HG03469 (cell line): ENCODE data around the gene TNFRSF6B.

Experiments
- ATAC-seq: cut with Tn5 transposase; IDR thresholded peaks from one replicate; pipeline ENCODE4 v1.9.1; 2021; ENCODE audit warnings: mild to moderate bottlenecking, moderate library complexity, moderate number of reproducible peaks; ENCODE audit not compliant: unreplicated experiment

TNFRSF6B gene

GRCh38 chr20:63734946-63735858 is 38.8 kb downstream of the TNFRSF6B start:
- no peak for ATAC-seq

GRCh38 chr20:63735859-63736718 is 39.6 kb downstream of the TNFRSF6B start, which contains the start of gene LIME1:
Gene LIME1 (plus strand): TSS chr20:63736664. CDS start chr20:63737550, 886 bp downstream.
- ATAC-seq: no peak

DNA sequence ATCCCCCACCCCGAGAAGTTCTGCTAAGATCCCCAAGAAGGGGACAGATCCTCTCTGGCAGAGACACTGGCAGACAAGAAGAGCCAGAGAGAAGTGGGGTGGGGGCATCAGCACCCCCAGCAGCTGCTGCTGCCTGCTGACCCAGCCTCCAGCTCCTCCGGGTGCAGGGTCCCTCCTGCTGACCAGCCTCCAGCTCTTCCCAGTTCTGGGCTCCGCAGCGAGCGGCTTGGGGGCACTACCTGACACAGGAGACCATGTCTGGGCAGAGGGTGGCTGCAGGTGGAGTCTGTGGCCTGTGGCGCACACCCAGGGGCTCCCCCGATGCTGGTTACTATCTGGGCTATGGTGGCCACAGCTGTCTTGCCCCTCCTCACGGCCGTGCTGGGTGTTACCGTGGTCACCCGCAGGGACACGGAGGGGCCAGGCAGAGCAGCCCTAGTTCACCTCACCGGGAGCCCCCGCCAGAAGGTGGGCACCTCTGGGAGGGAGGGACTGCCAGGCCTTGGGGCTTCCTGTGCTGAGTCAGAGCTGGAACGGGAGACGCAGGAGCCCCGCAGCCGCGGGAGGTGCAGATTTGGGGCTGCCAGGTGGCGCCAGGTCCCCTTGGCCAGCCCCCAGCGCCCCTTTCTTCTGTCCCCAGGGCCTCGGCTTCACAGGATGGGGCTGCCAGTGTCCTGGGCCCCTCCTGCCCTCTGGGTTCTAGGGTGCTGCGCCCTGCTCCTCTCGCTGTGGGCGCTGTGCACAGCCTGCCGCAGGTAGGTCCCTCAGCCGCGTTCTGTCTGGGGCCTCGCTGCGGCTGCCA is 40.6 kb downstream of the TNFRSF6B start:
- ATAC-seq: no peak

DNA sequence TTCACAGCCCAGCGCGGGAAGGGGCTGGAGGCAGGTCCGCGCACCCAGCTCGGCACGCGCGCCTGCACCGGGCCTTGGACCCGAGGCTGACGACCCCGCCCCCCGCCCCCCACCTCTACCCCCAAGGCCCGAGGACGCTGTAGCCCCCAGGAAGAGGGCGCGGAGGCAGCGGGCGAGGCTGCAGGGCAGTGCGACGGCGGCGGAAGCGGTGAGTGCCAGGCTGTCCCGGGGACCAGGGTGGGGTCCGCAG is 41.2 kb downstream of the TNFRSF6B start:
- ATAC-seq: no peak

GRCh38 chr20:63737945-63738686 is 41.7 kb downstream of the TNFRSF6B start:
- ATAC-seq: no peak

- no peak for ATAC-seq
Measured at GRCh38 chr20:63738687-63739129, 42.3 kb downstream of the TNFRSF6B start.

DNA sequence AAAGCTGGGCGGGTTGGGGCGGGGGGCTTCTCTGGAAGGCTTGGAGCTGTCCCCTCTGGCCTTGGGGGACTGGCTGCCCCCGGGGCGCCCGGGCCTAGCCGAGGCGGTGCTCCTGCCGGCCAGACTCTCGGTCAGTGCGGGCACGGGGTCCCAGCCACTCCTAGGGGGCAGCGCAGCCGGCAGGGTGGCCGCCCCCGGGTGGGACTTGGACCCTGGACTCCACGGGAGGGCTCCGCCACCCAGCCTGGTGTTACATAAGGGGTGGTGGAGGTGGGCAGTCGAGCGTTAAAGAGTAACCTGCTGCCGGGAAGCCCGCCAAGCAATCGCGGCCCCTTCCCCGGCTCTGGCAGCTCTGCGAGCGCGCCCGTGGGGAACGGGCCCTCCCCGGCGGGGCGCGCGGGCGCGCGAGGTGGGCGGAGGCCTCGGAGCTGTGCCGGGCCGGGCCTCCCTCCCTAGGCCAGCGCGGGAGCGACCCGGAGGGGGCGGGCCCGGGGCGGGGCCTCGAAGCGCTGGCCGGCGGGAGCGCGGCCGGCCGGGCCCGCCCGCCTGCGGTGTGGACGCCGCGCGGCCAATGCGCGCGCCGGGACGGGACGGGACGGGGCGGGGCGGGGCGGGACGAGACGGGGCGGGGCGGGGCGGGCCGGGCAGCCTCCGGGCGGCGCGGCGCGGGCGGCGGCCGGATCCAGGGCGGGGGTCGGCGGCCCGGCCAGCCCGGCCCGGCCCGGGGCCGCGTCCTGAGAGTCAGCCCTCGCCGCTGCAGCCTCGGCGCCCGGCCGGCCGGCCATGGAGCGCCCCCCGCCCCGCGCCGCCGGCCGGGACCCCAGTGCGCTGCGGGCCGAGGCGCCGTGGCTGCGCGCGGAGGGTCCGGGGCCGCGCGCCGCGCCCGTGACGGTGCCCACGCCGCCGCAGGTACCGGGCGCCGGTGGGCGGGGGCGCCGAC is 42.9 kb downstream of the TNFRSF6B start, which contains the start of gene SLC2A4RG:
Gene SLC2A4RG, plus strand, starts transcription at position 647 of the 940 bp plus-strand sequence. Its CDS starts 137 bp downstream, at position 784.
- peak; percentile 29 for ATAC-seq

- peak; percentile 6 for ATAC-seq
Measured at GRCh38 chr20:63740070-63740626, 43.7 kb downstream of the TNFRSF6B start.

- ATAC-seq: no peak
Measured at GRCh38 chr20:63740627-63741353, 44.3 kb downstream of the TNFRSF6B start.

- no peak for ATAC-seq
Measured at GRCh38 chr20:63741354-63741675, 44.9 kb downstream of the TNFRSF6B start.

- ATAC-seq: no peak
Measured at GRCh38 chr20:63741676-63742380, 45.4 kb downstream of the TNFRSF6B start.

DNA sequence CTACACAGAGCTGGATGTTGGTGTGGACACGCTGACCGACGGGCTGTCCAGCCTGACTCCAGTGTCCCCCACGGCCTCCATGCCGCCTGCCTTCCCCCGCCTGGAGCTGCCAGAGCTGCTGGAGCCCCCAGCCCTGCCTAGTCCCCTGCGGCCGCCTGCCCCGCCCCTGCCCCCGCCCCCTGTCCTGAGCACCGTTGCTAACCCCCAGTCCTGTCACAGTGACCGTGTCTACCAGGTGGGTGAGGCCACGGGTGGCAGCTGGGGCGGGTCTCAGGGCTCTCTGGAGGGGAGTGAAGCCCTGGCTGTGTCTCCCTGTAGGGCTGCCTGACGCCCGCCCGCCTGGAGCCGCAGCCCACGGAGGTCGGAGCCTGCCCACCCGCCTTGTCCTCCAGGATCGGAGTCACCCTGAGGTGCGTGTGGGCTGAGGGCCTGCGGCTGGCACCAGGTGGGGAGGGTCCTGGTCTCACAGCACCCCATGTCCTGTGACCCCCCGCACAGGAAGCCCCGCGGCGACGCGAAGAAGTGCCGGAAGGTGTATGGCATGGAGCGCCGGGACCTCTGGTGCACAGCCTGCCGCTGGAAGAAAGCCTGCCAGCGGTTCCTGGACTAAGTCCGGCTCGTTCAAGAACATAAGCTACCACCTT is 46.1 kb downstream of the TNFRSF6B start:
- no peak for ATAC-seq

DNA sequence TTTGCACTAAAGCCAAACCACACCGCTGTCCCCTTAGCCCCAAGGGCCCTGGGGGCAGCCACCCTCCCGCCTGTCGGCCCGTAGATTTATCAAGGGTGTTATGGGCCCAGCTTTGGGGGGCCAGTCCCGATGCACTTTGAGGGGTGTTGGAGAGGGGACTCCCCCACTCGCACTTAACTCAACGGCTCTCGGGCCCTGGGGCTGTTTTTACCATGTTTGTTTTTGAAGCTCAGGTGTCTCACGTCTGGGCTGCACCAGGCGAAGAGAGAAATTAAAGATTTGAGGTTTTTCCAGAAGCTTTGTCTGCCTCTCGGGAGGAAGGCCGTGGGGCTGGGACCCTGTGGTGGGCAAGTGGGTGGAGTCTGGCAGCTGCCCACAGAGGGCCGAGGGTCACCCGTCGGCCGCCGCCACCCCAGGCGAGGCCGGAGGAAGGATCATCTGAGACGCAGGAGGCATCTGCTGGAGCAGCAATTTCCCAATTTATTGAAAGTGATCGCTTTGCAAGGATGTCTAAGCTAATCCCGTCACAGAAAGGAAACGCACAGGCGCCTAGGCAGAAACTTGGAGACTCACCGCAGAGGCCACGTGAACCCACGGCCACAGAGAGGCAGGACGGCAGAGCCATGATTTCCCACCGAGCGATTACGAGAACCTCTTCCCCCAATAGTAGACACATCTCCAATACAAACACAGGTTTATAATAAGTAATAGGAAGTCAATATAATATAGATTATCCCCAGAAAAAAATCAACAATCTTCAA is 46.9 kb downstream of the TNFRSF6B start:
- no peak for ATAC-seq

GRCh38 chr20:63744158-63744557 is 47.7 kb downstream of the TNFRSF6B start:
- no peak for ATAC-seq

DNA sequence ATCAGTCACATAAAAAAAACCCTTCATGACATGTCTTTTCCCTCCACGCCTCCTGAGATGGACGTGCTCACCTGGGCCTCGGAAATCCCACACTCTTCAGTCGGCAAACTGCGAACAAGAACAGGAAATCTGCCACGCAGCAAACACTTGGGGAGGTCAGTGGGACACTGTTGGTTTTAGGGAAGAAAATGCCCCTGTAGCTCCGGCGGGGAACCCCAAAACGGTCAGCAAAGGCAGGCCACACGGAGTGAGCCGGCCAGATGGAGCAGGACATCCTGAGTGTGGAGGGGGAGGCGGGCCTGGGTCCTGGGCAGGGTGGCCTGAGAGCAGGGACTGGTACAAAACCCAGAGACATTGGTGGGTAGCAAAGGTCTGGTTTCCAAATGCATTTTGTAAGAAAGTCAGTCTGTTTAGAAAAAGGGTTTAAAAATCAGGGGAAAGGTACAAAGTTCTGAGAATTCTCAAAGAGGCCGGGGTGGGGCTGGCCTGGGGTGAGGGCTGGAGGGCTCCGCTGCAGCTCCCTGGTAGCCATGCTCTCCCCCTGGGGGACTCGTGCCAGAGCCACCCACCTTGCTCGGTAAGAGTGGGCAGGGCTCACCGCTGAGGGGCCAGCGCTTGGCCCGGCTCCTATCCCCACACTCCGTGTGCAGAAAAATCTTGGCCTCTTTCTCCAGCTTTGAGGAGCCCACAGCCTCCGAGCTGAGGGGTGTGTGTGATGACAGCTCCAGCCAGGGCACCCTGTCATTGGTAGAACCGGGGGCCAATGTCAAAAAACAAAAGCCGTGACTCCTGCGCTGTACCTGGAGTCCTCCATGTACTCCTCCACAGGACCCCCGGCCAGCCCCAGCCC is 48.3 kb downstream of the TNFRSF6B start:
- no peak for ATAC-seq
